Calu3 (cell line): Measurements from ENCODE around the gene NOXO1. TPM values are rescaled to one million over a fixed set of nuclear protein-coding genes. Genes with fewer than 3 reads are reported as not detected.
A peak's percentile ranks its signal among the peaks of the same experiment; 100 is the strongest.

Experiments
- BruUV-seq: library from RNA; stranded (reverse); fragments of 400-500 nt; replicated peaks from 2 replicates; lab custom pipeline; 2021; lab: Mats Ljungman, UMichigan
- CTCF ChIA-PET: fragments of 300-600 bp; sonication (Branson Sonifier 250); formaldehyde crosslinking; loops from one replicate; lab custom pipeline; 2022; ENCODE audit warnings: antibody characterized with exemption; lab: Charles Lee
- DNase-seq: peaks from one replicate; pipeline ENCODE4 v3.0.0; 2022
- H3K27ac Mint-ChIP-seq: one replicate; pipeline ENCODE4 v1.8.0; 2022; ENCODE audit warnings: mixed read lengths; ENCODE audit not compliant: unreplicated experiment
- H3K27me3 Mint-ChIP-seq: one replicate; pipeline ENCODE4 v1.8.0; 2022; ENCODE audit warnings: mixed read lengths; ENCODE audit not compliant: unreplicated experiment
- H3K36me3 Mint-ChIP-seq: one replicate; pipeline ENCODE4 v1.8.0; 2022; ENCODE audit warnings: mild to moderate bottlenecking, moderate library complexity, mixed read lengths; ENCODE audit not compliant: insufficient read depth, unreplicated experiment
- H3K4me1 Mint-ChIP-seq: one replicate; pipeline ENCODE4 v1.8.0; 2022; ENCODE audit warnings: mild to moderate bottlenecking, low read depth, mixed read lengths; ENCODE audit not compliant: unreplicated experiment
- H3K4me3 Mint-ChIP-seq: one replicate; pipeline ENCODE4 v1.8.0; 2022; ENCODE audit warnings: mild to moderate bottlenecking, low read depth, moderate library complexity, mixed read lengths; ENCODE audit not compliant: unreplicated experiment
- H3K9me3 Mint-ChIP-seq: one replicate; pipeline ENCODE4 v1.8.0; 2022; ENCODE audit warnings: low read depth, mixed read lengths; ENCODE audit not compliant: unreplicated experiment
- CTCF ChIP-seq: fragments of 200-600 bp; IDR thresholded peaks from one replicate; pipeline ENCODE4 v1.8.0; 2022; ENCODE audit warnings: antibody characterized with exemption; ENCODE audit not compliant: unreplicated experiment
- intact Hi-C: fragments of 100-400 bp; cut with micrococcal nuclease; formaldehyde crosslinking; loops from one replicate; pipeline ENCODE4 v1.10.0; 2022; ENCODE audit not compliant: unreplicated experiment
- total RNA-seq: library from RNA; stranded (reverse); gene quantifications from 2 replicates; pipeline ENCODE4 v1.2.3, GENCODE V29; 2022

The NOXO1 gene
- total RNA-seq, 1 experiment from 2014 or later = 11.8 TPM

GRCh38 chr16:2025251-2025650 is 44.0 kb upstream of the NOXO1 start:
- no TSS peak for BruUV-seq
- peaks cover 37% of the 10 kb centered on the region for H3K27me3 Mint-ChIP-seq
- no peak for DNase-seq
- no peaks in the 10 kb centered on the region for H3K9me3 Mint-ChIP-seq
- no peak overlapping the region for H3K27ac Mint-ChIP-seq
- intact Hi-C loops = no loop called here
- H3K4me3 Mint-ChIP-seq = peak overlapping the region; percentile 74
- CTCF ChIA-PET = interaction anchor here (1.4 to 1.6 kb wide), 2 partner anchors 22 to 31 kb away, joined by 4 to 5 read pairs; partner anchors contain the start of genes NTHL1 and TSC2
- peaks cover 46% of the 10 kb centered on the region for H3K36me3 Mint-ChIP-seq
- no peak for TF ChIP-seq CTCF
- peaks cover 41% of the 10 kb centered on the region for H3K4me1 Mint-ChIP-seq

DNA sequence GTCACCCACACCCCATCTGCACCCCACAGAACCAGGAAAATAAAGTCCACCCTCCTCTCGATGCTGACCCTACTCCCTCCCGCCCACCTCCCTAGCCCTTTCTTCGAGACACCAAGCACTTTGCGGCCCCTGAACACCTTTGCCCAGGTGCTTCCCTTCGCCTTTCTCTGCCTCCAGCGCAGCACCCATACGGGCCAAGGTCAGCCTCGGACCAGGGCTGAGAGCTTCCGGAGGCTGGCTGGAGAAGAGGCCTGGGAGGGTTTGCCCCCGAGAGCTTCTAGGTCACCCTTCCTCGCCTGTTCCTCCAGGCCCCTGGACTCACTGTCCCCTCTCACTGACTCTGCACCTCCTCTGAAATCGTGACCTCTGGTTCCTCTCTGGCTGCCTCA is 42.8 kb upstream of the NOXO1 start:
- Mint-ChIP-seq H3K4me1 (peaks cover 41% of the 10 kb centered on the region), H3K9me3 (no peaks in the 10 kb centered on the region), H3K36me3 (peaks cover 46% of the 10 kb centered on the region), H3K4me3 (no peak overlapping the region), H3K27ac (no peak overlapping the region), H3K27me3 (peaks cover 49% of the 10 kb centered on the region)
- no TSS peak for BruUV-seq
- CTCF ChIA-PET = interaction anchor here (0.7 to 1.6 kb wide), 3 partner anchors 32 to 117 kb away, joined by 3 to 4 read pairs (median 4); no protein-coding TSS in a partner anchor
- DNase-seq = no peak
- intact Hi-C loops = no loop called here
- TF ChIP-seq CTCF = no peak

GRCh38 chr16:2023092-2024031 is 42.1 kb upstream of the NOXO1 start:
- CTCF ChIA-PET = interaction anchor here (0.5 to 1.6 kb wide), 11 partner anchors 15 to 776 kb away, joined by 3 to 29 read pairs (median 4); partner anchors contain the start of genes NTHL1, RAB26 and TSC2
- intact Hi-C loops = loop anchor here (2.0 kb wide), 1 partner anchor 117 kb away; no protein-coding TSS in a partner anchor
- no peak overlapping the region for H3K27ac Mint-ChIP-seq
- H3K27me3 Mint-ChIP-seq = peaks cover 56% of the 10 kb centered on the region
- BruUV-seq = no TSS peak
- H3K36me3 Mint-ChIP-seq = peaks cover 45% of the 10 kb centered on the region
- H3K4me3 Mint-ChIP-seq = peak overlapping the region; percentile 73
- no peaks in the 10 kb centered on the region for H3K9me3 Mint-ChIP-seq
- peaks cover 41% of the 10 kb centered on the region for H3K4me1 Mint-ChIP-seq
- DNase-seq = peak; percentile 97
- peak; percentile 98 for TF ChIP-seq CTCF

- intact Hi-C loops = loop anchor here (2.0 kb wide), 1 partner anchor 118 kb away; no protein-coding TSS in a partner anchor
- CTCF ChIA-PET = interaction anchor here (0.5 to 1.5 kb wide), 10 partner anchors 14 to 1327 kb away, joined by 3 to 29 read pairs (median 5); partner anchors contain the start of genes NTHL1, RAB26 and TSC2
- peaks cover 62% of the 10 kb centered on the region for H3K27me3 Mint-ChIP-seq
- TF ChIP-seq CTCF = no peak
- no peak overlapping the region for H3K27ac Mint-ChIP-seq
- BruUV-seq = no TSS peak
- DNase-seq = peak; percentile 50
- H3K4me3 Mint-ChIP-seq = peak overlapping the region; percentile 73
- H3K4me1 Mint-ChIP-seq = peaks cover 37% of the 10 kb centered on the region
- no peaks in the 10 kb centered on the region for H3K9me3 Mint-ChIP-seq
- H3K36me3 Mint-ChIP-seq = peaks cover 39% of the 10 kb centered on the region
These were observed 41.4 kb upstream of the NOXO1 start for GRCh38 chr16:2022723-2023091.
